ENCODE results near the gene TP53I13. TPM values are rescaled to one million over a fixed set of nuclear protein-coding genes. Genes with fewer than 3 reads are reported as not detected.

The TP53I13 gene, protein sequence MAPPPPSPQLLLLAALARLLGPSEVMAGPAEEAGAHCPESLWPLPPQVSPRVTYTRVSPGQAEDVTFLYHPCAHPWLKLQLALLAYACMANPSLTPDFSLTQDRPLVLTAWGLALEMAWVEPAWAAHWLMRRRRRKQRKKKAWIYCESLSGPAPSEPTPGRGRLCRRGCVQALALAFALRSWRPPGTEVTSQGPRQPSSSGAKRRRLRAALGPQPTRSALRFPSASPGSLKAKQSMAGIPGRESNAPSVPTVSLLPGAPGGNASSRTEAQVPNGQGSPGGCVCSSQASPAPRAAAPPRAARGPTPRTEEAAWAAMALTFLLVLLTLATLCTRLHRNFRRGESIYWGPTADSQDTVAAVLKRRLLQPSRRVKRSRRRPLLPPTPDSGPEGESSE
- total RNA-seq: 46.7 and 96.5 TPM in 2 replicates

DNA sequence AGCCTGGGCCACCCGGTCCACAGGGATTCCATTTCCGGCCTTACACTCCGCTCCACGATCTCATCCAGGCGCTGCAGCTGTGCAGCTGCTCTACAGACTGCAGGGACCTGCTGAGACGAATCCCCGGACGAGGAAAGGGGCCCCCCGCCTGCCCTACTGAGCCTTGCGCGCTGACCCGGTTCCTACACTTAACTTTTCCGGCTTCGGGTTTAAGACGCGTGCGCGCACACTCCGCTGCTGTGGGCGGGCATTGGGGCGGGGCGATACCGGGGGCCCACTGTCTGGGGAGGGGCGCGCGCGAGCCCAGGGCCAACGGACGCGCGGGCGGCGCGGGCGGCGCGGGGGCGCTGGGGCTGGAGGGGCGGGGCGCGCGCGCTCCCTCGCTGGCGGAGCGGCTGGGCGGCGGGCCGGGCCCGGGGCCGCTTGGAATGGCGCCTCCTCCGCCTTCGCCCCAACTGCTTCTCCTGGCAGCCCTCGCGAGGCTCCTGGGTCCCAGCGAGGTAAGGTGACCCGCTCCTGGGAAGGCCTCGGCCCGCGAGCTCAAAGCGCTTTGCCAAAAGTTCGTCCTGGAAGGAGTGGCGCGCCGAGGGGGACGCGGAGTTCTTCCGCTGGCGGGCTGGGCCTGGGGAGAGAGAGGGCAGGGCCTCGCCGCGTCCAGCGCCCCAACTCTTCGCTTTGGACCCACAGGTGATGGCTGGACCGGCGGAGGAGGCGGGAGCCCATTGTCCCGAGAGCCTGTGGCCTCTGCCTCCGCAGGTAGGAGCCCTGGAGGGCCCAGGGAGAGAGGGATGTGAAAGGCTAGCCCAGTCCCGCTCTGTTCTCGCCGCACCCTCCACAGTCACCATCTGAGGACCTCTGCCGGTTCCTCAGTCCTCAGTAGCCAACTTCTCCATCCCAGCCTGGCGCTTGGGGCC, at the start of gene TP53I13:
Gene TP53I13, plus strand, starts transcription at position 371 of the 914 bp plus-strand sequence. Its CDS starts 58 bp downstream, at position 429.

DNA sequence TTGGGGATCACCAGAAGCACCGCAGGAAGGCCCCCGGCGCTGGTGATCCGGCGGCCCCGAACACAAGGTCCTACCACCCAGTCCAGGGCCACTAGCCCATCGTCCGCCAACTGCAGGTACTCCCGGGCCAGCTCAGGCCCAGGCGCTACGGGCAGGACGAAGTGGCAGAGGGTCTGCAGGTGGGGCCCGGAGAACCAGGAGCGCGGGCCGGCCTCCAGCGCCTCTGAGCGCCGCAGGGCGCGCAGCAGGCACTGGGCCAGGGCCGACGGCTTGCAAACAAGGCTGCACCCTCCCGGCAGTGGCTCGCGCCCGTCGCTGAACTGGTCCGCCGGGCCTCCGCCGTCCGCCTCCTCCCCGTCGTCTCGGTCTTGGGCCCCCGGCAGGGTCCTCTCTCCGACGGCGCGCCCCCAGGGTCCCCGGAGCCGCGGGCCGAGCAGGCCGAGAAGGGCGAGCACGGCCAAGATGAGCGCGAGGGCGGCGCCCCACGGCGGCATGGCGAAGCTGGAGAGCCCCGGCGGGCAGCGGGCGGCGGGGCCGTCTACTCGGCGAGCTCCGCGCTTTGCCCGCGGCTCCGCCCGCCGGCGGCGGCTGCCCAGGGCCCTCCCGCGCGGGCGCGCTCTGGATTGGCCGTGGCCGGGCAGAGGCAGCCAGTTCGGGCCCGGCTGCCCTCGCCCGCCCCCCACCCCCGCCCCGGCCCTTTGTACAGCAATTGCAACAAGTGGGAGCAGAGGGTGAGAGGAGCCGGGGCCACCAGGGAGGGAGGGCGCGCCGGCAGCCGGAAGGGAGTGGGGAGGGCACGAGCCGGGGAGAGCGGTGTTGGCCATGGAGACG, 1.8 kb upstream of the TP53I13 start, which contains the start of gene ABHD15:
Gene ABHD15, minus strand, starts transcription at position 565 of the 831 bp plus-strand sequence. Its CDS starts 71 bp downstream, at position 494.

DNA sequence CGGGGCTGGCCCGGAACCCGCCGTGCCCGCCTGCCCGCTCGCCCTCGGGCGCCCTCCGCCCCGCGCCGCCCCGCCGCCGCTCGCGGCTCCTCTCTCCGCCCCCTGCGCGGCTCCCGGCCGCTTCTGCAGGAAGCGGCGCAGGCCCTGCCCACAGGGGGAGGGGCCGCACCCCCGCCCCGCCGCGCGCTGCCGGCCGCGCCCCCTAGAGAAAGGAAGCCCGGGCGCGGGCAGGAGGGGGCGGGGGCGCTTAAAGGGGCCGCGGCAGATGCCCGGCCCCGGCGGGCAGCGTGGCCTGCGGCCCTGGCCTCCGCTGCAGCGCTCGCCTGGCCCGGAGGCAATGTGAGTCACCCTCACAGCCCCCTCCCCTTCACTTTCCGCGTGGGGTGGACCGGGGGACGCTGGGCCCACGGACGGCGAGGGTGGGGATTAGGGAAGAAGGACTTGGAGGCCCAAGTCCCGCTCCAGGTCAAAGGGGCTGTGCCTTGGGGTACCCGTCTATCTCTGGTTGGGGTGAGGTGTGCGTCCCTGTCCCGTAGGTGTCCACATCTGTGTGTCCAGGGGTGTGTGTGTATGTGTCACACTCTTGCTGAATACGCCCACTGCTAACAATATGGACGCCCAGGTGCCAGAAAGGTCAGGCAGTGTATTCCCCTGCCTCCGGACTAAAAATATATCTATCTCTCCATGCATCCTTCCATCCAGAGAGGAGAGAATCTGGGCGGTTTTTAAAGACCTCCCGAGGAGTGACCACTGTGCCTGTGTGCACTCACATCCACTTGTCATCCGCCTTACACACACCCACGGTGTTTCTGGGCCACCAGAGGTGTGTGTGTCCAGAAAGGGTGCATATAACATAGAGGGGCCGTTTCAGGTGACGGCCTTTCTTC, 21.3 kb downstream of the TP53I13 start, which contains the start of gene GIT1:
Gene GIT1, minus strand, starts transcription at position 125 of the 887 bp plus-strand sequence. CDS start 270 bp downstream, outside the sequence.

DNA sequence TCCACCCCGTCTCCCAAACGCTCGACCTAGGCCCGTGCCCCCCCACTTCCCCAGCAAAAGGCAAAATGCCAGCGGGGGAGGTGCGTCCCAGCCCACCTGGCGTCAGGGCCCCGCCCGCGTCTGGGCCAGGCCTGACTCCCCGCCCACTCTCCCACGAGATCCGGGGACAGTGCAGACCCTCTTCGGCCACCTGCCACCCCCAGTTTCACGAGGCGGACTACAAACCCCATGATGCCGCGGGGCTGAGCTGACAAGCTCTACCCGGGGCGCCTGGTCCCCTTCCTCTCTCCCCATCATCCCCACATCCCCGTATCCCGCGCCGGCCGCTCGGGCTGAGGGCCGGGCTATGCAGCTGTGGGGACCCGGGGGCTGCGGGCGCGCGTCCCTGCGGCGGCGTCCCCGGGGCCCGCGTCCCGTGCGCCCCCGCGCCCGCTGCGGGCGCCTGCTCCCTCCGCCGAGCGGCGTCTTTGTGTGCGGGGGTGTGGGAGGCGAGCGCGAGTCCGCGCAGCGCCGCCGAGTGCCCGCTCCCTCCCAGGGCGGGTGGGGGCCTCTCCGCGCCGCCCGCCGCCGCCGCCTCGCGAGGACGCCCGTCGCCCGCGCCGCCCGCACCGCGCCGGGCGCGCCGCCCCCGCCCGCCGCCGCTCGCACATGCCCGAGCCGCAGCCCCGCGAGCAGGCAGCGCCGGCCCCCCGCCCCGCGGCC, 24.5 kb downstream of the TP53I13 start, which contains the start of gene ANKRD13B:
Gene ANKRD13B, plus strand, starts transcription at position 283 of the 702 bp plus-strand sequence. CDS start 490 bp downstream, outside the sequence.

Other genes starting within 250 kb of the TP53I13 start
- 48.0 and 73.0 TPM in 2 replicates for gene TAOK1, start 178.3 kb upstream of the TP53I13 start, total RNA-seq
- gene ABHD15, start 1.7 kb upstream of the TP53I13 start, total RNA-seq: 11.6 and 12.1 TPM in 2 replicates
- gene GIT1, start 20.9 kb downstream of the TP53I13 start, total RNA-seq: 30.5 and 37.3 TPM in 2 replicates
- gene ANKRD13B, start 24.4 kb downstream of the TP53I13 start, total RNA-seq: 16.2 and 24.3 TPM in 2 replicates
- gene CORO6, start 54.2 kb downstream of the TP53I13 start, total RNA-seq: 16.0 and 27.3 TPM in 2 replicates